Measurements from ENCODE around the gene CCDC33.

The CCDC33 gene

GRCh38 chr15:74364936-74365597 is 128.9 kb downstream of the CCDC33 start:
- Histone ChIP-seq H3K9ac (ENCODE audit: low read length) (peak overlapping the region; percentile 94), H3K9me3 (ENCODE audit: control insufficient read depth, low read length) (no peaks in the 10 kb centered on the region), H3K36me3 (ENCODE audit: control insufficient read depth, insufficient read depth, low read length, severe bottlenecking) (no peaks in the 10 kb centered on the region), H3K4me1 (ENCODE audit: control insufficient read depth, insufficient read depth, low read length) (peaks cover 44% of the 10 kb centered on the region), H3K27me3 (replicated peaks; ENCODE audit: control insufficient read depth, insufficient read depth, low read length) (no peaks in the 10 kb centered on the region), H3K4me3 (ENCODE audit: low read length) (peak overlapping the region; percentile 87)
- no peak for DNase-seq (ENCODE audit: low read depth)

DNA sequence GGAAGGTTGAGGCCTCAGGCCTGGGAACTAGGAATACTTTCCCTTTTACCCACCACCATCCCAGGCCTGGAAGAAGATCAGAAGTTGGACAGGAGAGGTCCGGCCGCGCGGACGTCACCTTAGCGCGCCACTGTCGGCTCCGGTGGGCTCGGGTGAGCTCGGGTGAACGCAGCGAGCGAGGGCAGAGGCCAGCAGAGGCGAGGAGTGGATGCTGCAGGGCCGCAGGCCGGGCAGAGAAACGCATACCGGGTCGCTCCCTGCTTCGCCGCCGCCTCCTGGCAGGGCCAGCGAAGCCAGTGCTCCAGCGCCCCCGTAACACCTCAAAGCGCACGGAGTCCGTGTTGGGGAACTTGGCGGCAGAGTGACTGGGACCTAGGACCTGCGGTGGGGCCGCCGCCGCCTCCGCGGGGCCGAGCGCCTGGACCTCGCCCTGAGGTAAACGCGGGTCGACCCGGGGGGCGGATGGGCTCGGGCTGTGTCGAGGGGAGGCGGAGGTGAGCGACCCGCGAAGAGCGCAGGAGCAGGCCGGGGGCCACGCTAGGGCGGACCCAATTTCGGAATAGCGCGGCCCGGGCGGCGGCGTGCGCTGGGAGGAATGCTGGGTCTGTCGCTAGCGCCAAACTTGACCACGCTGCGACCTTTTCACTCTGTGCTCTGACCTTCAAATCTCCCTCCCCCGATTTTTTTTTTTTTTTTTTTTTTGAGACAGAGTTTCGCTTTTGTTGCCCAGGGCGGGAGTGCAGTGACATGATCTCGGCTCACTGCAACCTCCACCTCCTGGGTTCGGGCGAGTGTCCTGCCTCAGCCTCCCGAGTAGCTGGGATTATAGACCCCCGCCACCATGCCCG is 129.7 kb downstream of the CCDC33 start:
- peak; percentile 67 for DNase-seq (ENCODE audit: low read depth)
- H3K4me1 ChIP-seq (ENCODE audit: control insufficient read depth, insufficient read depth, low read length) = peaks cover 38% of the 10 kb centered on the region
- no peaks in the 10 kb centered on the region for H3K27me3 ChIP-seq (replicated peaks; ENCODE audit: control insufficient read depth, insufficient read depth, low read length)
- H3K9me3 ChIP-seq (ENCODE audit: control insufficient read depth, low read length) = no peaks in the 10 kb centered on the region
- no peaks in the 10 kb centered on the region for H3K36me3 ChIP-seq (ENCODE audit: control insufficient read depth, insufficient read depth, low read length, severe bottlenecking)
- H3K9ac ChIP-seq (ENCODE audit: low read length) = peak overlapping the region; percentile 94
- H3K4me3 ChIP-seq (ENCODE audit: low read length) = peak overlapping the region; percentile 87

GRCh38 chr15:74367296-74367854 is 131.2 kb downstream of the CCDC33 start, which contains the start of gene CYP11A1:
CYP11A1 (minus strand) TSS chr15:74367646; CDS start chr15:74367585, 61 bp downstream.
- Histone ChIP-seq H3K9me3 (ENCODE audit: control insufficient read depth, low read length) (no peaks in the 10 kb centered on the region), H3K9ac (ENCODE audit: low read length) (peak within 1 kb of the TSS; percentile 94), H3K4me1 (ENCODE audit: control insufficient read depth, insufficient read depth, low read length) (peaks cover 29% of the 10 kb centered on the region), H3K36me3 (ENCODE audit: control insufficient read depth, insufficient read depth, low read length, severe bottlenecking) (no peaks in the 10 kb centered on the region), H3K4me3 (ENCODE audit: low read length) (peak within 1 kb of the TSS; percentile 87), H3K27me3 (replicated peaks; ENCODE audit: control insufficient read depth, insufficient read depth, low read length) (no peaks in the 10 kb centered on the region)
- no peak for DNase-seq (ENCODE audit: low read depth)

DNA sequence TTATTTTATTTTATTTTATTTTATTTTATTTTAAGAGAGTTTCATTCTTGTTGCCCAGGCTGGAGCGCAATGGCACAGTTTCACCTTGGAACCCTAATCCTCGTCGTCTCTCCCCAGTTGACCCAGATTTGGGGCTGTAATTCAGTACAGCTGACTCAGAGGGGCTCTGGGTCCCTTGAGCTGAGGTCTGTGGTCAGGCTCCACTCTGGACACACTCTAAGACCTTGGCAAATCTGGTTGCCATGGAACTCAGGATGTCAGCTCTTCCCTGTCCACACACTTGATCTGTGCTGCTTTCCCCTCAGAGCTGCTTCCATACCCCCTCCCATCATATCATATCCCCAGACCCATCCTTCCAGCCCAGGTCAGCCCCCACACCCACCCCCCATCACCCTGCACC is 132.0 kb downstream of the CCDC33 start:
- Histone ChIP-seq H3K36me3 (ENCODE audit: control insufficient read depth, insufficient read depth, low read length, severe bottlenecking) (no peaks in the 10 kb centered on the region), H3K4me1 (ENCODE audit: control insufficient read depth, insufficient read depth, low read length) (peaks cover 29% of the 10 kb centered on the region), H3K4me3 (ENCODE audit: low read length) (no peak overlapping the region), H3K27me3 (replicated peaks; ENCODE audit: control insufficient read depth, insufficient read depth, low read length) (no peaks in the 10 kb centered on the region), H3K9ac (ENCODE audit: low read length) (no peak overlapping the region), H3K9me3 (ENCODE audit: control insufficient read depth, low read length) (no peaks in the 10 kb centered on the region)
- DNase-seq (ENCODE audit: low read depth) = no peak

DNA sequence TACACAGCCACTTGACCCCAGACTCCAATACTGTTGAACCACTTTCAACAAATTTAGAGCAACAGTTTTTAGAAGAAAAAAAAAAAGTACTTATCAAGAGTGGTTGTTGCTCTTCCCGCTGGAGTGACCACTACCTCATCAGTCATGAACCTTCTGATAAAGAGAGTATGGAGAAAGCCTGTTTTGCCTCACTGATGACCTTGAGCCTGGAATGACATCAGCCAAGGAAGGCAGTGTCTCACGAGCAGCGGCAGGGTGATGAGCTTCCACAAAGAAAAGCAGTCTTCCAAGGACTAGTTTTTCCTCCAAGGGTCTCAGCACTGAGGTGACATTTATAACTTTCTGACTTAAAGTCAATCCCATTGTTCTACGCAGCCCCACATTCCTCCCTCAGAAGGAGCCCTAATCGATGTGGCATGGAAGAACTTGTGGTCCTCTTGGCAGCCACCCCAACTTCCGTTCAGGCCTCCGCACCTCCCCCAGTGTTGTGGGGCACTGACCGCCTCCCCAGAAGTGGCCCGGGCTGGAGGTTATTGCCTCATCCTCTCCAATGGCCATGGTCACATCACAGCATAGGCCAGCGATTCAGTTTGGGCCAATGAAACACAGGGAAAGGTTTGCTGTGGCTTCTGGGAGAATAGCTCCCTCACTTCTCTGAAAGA is 133.1 kb downstream of the CCDC33 start:
- H3K27me3 ChIP-seq (replicated peaks; ENCODE audit: control insufficient read depth, insufficient read depth, low read length) = no peaks in the 10 kb centered on the region
- H3K9me3 ChIP-seq (ENCODE audit: control insufficient read depth, low read length) = no peaks in the 10 kb centered on the region
- H3K4me3 ChIP-seq (ENCODE audit: low read length) = no peak overlapping the region
- no peak for DNase-seq (ENCODE audit: low read depth)
- peaks cover 32% of the 10 kb centered on the region for H3K4me1 ChIP-seq (ENCODE audit: control insufficient read depth, insufficient read depth, low read length)
- H3K36me3 ChIP-seq (ENCODE audit: control insufficient read depth, insufficient read depth, low read length, severe bottlenecking) = no peaks in the 10 kb centered on the region
- no peak overlapping the region for H3K9ac ChIP-seq (ENCODE audit: low read length)

GRCh38 chr15:74369756-74370155 is 133.6 kb downstream of the CCDC33 start:
- no peaks in the 10 kb centered on the region for H3K27me3 ChIP-seq (replicated peaks; ENCODE audit: control insufficient read depth, insufficient read depth, low read length)
- DNase-seq (ENCODE audit: low read depth) = no peak
- peaks cover 37% of the 10 kb centered on the region for H3K4me1 ChIP-seq (ENCODE audit: control insufficient read depth, insufficient read depth, low read length)
- H3K36me3 ChIP-seq (ENCODE audit: control insufficient read depth, insufficient read depth, low read length, severe bottlenecking) = no peaks in the 10 kb centered on the region
- no peak overlapping the region for H3K4me3 ChIP-seq (ENCODE audit: low read length)
- no peak overlapping the region for H3K9ac ChIP-seq (ENCODE audit: low read length)
- H3K9me3 ChIP-seq (ENCODE audit: control insufficient read depth, low read length) = no peaks in the 10 kb centered on the region

DNA sequence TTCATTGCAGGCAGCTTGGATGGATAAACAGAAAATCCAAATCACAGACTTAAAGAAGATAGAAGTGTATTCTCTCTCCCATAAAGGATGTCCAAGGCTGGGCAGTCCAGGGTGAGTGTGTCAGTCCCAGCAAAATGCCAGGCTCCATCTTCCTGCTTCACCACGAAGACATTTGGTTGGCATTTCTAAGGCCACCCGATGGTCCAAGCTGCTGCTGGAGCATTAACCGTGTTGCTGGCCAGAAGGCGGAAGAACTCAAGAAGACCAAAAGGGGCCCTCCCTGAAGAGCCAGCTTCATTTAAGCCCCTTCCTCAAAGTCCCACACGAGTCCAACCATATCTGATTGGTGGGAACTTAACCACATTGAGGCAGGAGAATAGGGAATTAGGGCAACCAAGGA is 134.3 kb downstream of the CCDC33 start:
- H3K9ac ChIP-seq (ENCODE audit: low read length) = no peak overlapping the region
- peaks cover 31% of the 10 kb centered on the region for H3K4me1 ChIP-seq (ENCODE audit: control insufficient read depth, insufficient read depth, low read length)
- H3K27me3 ChIP-seq (replicated peaks; ENCODE audit: control insufficient read depth, insufficient read depth, low read length) = no peaks in the 10 kb centered on the region
- no peaks in the 10 kb centered on the region for H3K9me3 ChIP-seq (ENCODE audit: control insufficient read depth, low read length)
- H3K36me3 ChIP-seq (ENCODE audit: control insufficient read depth, insufficient read depth, low read length, severe bottlenecking) = no peaks in the 10 kb centered on the region
- no peak for DNase-seq (ENCODE audit: low read depth)
- H3K4me3 ChIP-seq (ENCODE audit: low read length) = no peak overlapping the region

DNA sequence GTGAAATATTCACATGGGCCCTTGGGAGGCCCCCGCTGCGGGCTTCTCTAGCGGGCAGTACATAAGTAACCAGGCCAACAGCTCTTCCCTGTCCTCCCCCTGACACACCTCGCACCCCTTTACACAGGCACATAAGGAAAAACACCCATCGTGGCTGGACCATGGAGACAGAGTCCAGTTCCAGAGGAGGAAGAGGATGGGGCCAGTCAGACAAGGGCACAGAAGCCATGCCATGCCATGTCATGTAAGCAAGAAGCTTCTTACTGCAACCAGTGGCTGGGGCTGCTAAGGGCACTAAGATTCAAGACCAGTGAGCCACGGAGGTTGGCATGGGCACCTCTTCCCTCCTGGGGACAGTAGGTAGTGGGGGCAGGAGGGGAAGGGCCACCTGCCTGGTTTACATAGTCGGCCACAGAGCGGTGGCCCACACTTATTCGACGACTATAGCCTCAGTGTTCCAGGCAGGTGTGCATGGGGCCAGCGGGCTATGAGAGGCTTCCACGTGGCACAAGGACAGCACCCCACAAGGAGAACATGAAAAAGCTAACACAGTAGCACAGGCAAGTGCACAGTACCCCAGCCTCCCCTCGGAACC is 137.0 kb downstream of the CCDC33 start:
- no peaks in the 10 kb centered on the region for H3K27me3 ChIP-seq (replicated peaks; ENCODE audit: control insufficient read depth, insufficient read depth, low read length)
- no peak overlapping the region for H3K4me3 ChIP-seq (ENCODE audit: low read length)
- no peak for DNase-seq (ENCODE audit: low read depth)
- H3K36me3 ChIP-seq (ENCODE audit: control insufficient read depth, insufficient read depth, low read length, severe bottlenecking) = no peaks in the 10 kb centered on the region
- peak overlapping the region; percentile 75 for H3K9ac ChIP-seq (ENCODE audit: low read length)
- no peaks in the 10 kb centered on the region for H3K9me3 ChIP-seq (ENCODE audit: control insufficient read depth, low read length)
- H3K4me1 ChIP-seq (ENCODE audit: control insufficient read depth, insufficient read depth, low read length) = peaks cover 18% of the 10 kb centered on the region

GRCh38 chr15:74373731-74374647 is 137.9 kb downstream of the CCDC33 start:
- H3K4me1 ChIP-seq (ENCODE audit: control insufficient read depth, insufficient read depth, low read length) = peaks cover 15% of the 10 kb centered on the region
- peak overlapping the region; percentile 89 for H3K4me3 ChIP-seq (ENCODE audit: low read length)
- H3K9me3 ChIP-seq (ENCODE audit: control insufficient read depth, low read length) = no peaks in the 10 kb centered on the region
- DNase-seq (ENCODE audit: low read depth) = peak; percentile 97
- no peaks in the 10 kb centered on the region for H3K36me3 ChIP-seq (ENCODE audit: control insufficient read depth, insufficient read depth, low read length, severe bottlenecking)
- peak overlapping the region; percentile 75 for H3K9ac ChIP-seq (ENCODE audit: low read length)
- H3K27me3 ChIP-seq (replicated peaks; ENCODE audit: control insufficient read depth, insufficient read depth, low read length) = no peaks in the 10 kb centered on the region

DNA sequence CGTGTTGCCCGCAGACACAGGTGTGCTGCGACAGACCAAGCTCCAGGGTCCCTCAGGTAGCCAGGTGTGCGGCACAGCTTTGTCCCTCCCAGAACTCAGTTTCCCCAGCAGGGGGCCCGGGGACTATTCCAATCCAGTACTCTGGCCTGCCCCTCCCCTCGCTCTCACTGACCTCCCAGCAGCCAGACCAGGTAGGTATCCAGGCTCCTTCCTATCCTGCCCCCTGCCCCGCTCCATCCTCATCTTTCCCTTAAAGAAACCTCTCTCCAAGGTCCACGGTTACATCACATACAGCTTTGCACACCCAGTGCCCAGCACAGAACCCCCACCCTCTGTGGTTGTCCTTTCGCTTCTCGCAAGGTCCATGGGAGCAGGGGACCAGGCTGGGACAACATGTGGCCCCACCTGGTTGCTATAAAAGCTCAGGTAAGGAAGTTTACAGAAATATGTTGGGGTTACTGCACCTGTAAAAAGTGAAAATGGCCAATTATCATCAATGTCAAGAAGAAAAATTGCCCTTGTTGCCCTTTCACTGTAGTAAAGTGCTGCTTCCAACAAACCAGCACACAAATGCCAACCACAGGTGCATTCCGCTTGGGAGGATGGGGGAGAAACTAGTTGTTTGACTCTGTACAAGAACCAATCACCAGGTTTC is 138.6 kb downstream of the CCDC33 start:
- H3K4me1 ChIP-seq (ENCODE audit: control insufficient read depth, insufficient read depth, low read length) = peaks cover 9% of the 10 kb centered on the region
- H3K4me3 ChIP-seq (ENCODE audit: low read length) = peak overlapping the region; percentile 89
- H3K9me3 ChIP-seq (ENCODE audit: control insufficient read depth, low read length) = no peaks in the 10 kb centered on the region
- no peaks in the 10 kb centered on the region for H3K36me3 ChIP-seq (ENCODE audit: control insufficient read depth, insufficient read depth, low read length, severe bottlenecking)
- no peak for DNase-seq (ENCODE audit: low read depth)
- H3K9ac ChIP-seq (ENCODE audit: low read length) = no peak overlapping the region
- H3K27me3 ChIP-seq (replicated peaks; ENCODE audit: control insufficient read depth, insufficient read depth, low read length) = no peaks in the 10 kb centered on the region

Data from adipocyte (in vitro differentiated cells).